Keratinocyte (primary cell): ENCODE measurements around the gene SP5.

Source experiments
- CTCF ChIP-seq, 3 experiments: IDR thresholded peaks in 1 of 3; conservative IDR thresholded peaks in 1 of 3; optimal IDR thresholded peaks in 1 of 3; 2 replicates in 2 of 3; 3 replicates in 1 of 3; pipeline versions ENCODE3 to v1.5.1; 2011; ENCODE audit warnings: low read length in 3 of 3, mild to moderate bottlenecking in 3 of 3, moderate library complexity in 2 of 3, control low read depth in 1 of 3, inconsistent platforms in 1 of 3; ENCODE audit not compliant: insufficient read depth in 2 of 3; ENCODE audit errors: extremely low read depth in 1 of 3
- EZH2 ChIP-seq: IDR thresholded peaks from one replicate; pipeline ENCODE4 v1.6.1; 2012; ENCODE audit warnings: inconsistent platforms, mild to moderate bottlenecking, low read length, moderate library complexity

- no peak for TF ChIP-seq EZH2
- TF ChIP-seq CTCF (optimal IDR thresholded peaks at IDR 0.05 in 1 of 3, IDR thresholded peaks at IDR 0.05 in 1 of 3, conservative IDR thresholded peaks at IDR 0.05 in 1 of 3; ENCODE audit: extremely low read depth in 1 of 3, insufficient read depth in 2 of 3, low read length in 3 of 3), result no peak
Observed at GRCh38 chr2:170747921-170748320, 32.8 kb downstream of the SP5 start.
